Fibroblast of the aortic adventitia (primary cell): ENCODE measurements around the gene CYGB. TPM values are rescaled to one million over a fixed set of nuclear protein-coding genes. Genes with fewer than 3 reads are reported as not detected.
"Not testable (repeated sequence)": the region's sequence is repeated elsewhere in the genome, so short reads cannot be mapped to it uniquely, and the experiment has no call there.

Source experiments
- DNase-seq: peaks from one replicate; pipeline ENCODE4 v3.0.0-alpha.2; 2010; ENCODE audit warnings: low read depth
- H3K4me3 ChIP-seq: 2 replicates; pipeline ENCODE4 v1.5.1; 2011; ENCODE audit warnings: low read depth, mild to moderate bottlenecking, control low read depth, low read length, moderate library complexity
- CTCF ChIP-seq: IDR thresholded peaks from 2 replicates; pipeline ENCODE4 v1.5.1; 2011; ENCODE audit warnings: mild to moderate bottlenecking, low read length, control low read depth, inconsistent platforms; ENCODE audit not compliant: insufficient read depth
- total RNA-seq: library from RNA; depleted of rRNA; stranded (reverse); fragments of >200 nt; gene quantifications from 2 replicates; pipeline ENCODE4 v1.2.3, GENCODE V29; 2012; ENCODE audit warnings: low replicate concordance

The CYGB gene
- total RNA-seq, 1 donor, result 35.2 TPM

GRCh38 chr17:76536511-76537287 lies 810 bp downstream of the CYGB start:
- H3K4me3 ChIP-seq, result peak overlapping the region; percentile 60
- DNase-seq, result no peak
- no peak for TF ChIP-seq CTCF

GRCh38 chr17:76535788-76536510 lies 1.6 kb downstream of the CYGB start:
- DNase-seq, result no peak
- H3K4me3 ChIP-seq, result no peak overlapping the region
- TF ChIP-seq CTCF, result no peak

- no peak for TF ChIP-seq CTCF
- no peak overlapping the region for H3K4me3 ChIP-seq
- DNase-seq, result no peak
Observed at GRCh38 chr17:76534831-76535732, 2.4 kb downstream of the CYGB start.

GRCh38 chr17:76533640-76534359 lies 3.7 kb downstream of the CYGB start:
- H3K4me3 ChIP-seq, DNase-seq: not testable (repeated sequence)

- H3K4me3 ChIP-seq, result no peak overlapping the region
- peak; percentile 55 for DNase-seq
- TF ChIP-seq CTCF, result no peak
Observed at GRCh38 chr17:76532072-76532651, 5.3 kb downstream of the CYGB start.

- no peak overlapping the region for H3K4me3 ChIP-seq
- TF ChIP-seq CTCF, result no peak
- DNase-seq, result no peak
Observed at GRCh38 chr17:76531486-76532038, 5.9 kb downstream of the CYGB start.
